T-helper 2 cell treated with Interferon-gamma antibody and Interleukin-4, amounts not matched to agents 100 ng/mL and 5 ng/mL, for 36 hours (primary cell): Measurements from ENCODE around the gene MALAT1. TPM values are rescaled to one million over a fixed set of nuclear protein-coding genes. Genes with fewer than 3 reads are reported as not detected.

ENCODE experiments used
- intact Hi-C: fragments of 100-400 bp; cut with micrococcal nuclease; formaldehyde crosslinking; loops from one replicate; pipeline ENCODE4 v1.15.1; 2023
- total RNA-seq: library from RNA; stranded (reverse); gene quantifications from 2 replicates; pipeline ENCODE4 v1.2.3, GENCODE V29; 2022

The MALAT1 gene
- total RNA-seq, 1 donor from 2014 or later: 6,337 TPM

DNA sequence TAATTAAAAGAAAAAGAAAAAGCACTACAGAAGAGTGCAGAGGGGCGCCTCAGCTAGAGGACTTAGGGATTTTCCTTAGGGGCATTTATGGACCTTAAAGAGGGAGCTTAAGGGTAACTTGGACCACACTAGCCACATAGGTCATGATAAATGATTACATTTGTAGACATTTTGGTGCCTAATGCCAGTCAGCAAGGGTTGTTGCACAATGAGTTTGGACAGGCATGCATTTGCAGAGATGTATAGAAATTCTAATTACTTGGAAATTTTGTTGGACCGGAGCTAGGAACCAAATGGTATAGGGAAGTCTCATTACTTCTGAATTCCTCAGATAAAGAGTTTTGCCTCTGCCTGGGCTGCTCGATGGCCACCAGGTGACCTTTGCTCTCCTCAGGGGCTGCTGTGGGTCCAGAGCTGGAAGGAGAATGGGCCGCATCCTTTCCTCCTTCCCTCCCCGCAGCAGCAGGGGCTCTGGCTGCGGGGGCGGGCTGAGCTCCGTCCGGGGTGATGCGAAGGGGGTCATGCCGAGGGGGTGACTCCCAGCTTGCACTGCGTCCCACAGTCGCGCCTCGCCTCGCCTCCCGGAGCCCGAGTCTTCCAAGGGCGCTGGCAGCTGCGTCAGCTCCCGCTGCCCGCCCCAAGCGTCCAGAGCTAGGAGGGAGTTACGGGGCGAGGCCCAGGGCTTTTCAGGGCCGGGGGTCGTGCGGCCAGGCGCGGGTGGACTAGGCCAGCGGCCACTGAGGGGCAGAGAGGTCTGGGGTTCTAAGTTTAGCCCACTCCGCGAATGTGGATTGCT, 20.3 kb upstream of the MALAT1 start:
- intact Hi-C loops: no loop called here

DNA sequence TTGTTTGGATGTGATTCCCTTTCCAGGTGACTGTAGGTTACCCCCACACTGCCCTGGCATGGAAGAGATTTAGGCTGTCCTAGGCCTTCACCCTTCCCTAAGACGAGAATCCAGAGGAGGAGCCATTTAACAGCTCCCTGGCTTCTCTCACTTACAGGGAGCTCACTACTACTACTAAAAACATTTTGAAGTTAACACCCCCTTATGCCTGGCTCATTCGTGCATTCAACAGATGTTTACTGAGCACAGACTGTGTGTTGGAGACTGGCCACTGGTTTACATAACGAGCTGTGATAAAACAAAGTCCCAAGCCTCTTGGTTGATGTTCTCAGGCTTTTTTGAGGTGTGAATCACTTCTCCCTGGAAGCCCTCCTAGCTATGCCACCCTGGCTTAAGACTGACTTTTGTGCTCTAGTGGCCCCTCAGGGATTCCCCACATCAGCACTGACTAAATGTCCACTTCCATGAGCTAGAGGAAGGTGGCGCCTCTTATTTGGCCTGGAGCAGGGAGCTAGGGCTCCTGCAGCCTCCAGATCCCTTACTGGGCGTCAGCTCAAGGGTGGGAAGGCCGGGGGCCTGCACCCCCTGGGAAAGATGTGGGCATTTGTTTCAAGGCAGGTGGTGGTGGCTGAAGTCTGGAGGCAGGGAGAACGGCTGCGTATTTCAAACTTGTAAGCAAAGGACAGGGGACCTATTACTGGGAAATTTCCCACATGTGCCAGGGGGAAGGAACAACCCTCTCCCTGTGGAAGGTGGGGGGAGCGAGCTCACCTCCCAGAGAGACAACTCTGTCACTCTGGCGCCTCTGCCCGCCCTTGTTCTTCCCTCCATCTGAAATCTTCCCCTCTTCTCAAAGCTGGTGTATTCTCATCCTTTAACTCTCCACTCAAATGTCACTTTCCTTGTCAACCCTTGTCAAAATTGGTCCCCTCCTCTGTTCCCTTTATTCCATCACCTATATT, 19.4 kb upstream of the MALAT1 start:
- intact Hi-C loops: no loop called here

DNA sequence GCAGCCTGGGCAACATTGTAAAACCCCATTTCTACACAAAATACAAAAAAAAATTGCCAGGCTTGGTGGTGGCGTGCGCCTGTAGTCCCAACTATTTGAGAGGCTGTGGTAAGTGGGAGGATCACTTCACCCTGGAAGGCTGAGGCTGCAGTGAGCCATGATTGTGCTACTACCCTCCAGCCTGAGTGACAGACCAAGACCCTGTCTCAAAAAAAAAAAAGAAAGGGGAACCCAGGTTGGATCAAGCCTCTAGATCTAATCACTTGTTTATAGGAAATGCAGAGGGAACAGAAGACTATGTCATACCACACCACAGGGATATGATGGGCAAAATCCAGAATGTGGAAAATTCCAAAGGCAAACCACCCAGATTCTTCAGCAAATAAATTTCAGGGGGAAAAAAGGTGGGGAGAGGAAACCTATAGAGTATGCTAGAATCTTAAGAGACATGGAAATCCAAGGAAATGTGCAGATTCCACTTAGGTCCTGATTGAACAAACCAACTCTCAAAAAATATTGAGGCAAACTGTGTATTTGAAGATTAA, 16.5 kb upstream of the MALAT1 start:
- intact Hi-C loops: no loop called here

DNA sequence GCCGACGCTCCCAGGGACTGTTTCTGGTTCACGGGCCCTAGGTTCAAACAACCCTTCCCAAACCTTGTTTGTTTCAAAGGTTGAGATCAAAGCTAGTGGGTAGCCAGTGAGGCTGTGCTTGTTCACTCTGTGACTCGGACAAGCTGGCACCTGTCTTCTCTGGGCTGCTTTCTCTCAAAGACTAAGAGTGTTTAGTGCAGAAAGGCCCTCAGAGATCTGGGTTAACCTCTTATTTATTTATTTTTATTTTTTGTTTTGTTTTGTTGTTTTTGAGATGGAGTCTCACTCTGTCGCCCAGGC, 13.0 kb upstream of the MALAT1 start:
- intact Hi-C loops: no loop called here

DNA sequence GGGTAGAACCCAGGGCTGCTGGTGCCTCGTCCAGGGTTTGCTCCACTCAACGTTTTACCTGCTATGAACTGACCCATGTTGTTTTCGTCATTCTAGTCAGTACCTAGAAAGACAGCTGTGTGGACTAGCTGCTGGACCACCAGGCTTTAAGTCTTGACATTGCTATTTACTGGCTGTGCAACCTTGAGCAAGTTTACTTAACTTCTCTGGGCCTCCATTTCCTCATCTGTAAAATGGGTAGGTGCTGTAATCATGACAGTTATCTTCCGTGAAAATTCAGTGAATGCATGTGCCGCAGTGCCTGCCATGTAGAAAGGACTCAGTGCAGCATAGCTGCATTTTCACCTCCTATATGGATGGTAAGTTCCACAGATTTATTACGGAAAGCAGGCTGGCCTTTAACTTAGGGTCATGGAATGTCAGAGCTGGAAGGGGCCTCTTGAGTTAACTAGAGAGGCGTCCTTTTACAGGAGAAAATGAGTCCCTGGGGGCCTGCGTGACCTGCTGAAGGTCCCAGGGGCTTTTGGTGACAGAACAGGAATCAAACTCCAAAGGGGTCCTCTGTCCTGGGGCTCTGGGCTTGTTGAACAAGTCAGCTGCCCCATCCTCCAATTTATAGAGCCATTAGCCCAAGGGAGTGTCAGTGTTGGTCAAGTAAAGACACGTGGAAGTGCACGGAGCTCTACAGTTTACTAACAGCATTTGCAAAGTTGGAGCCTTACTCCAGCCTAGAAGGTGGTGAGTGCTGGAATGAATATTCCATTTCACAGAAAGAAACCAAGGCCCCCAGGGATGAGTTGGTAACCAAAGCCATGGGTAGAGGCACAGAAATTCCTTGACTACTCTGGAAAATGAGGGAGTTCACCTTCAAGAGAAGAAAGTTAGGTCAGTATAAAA, 12.0 kb upstream of the MALAT1 start:
- intact Hi-C loops: no loop called here

DNA sequence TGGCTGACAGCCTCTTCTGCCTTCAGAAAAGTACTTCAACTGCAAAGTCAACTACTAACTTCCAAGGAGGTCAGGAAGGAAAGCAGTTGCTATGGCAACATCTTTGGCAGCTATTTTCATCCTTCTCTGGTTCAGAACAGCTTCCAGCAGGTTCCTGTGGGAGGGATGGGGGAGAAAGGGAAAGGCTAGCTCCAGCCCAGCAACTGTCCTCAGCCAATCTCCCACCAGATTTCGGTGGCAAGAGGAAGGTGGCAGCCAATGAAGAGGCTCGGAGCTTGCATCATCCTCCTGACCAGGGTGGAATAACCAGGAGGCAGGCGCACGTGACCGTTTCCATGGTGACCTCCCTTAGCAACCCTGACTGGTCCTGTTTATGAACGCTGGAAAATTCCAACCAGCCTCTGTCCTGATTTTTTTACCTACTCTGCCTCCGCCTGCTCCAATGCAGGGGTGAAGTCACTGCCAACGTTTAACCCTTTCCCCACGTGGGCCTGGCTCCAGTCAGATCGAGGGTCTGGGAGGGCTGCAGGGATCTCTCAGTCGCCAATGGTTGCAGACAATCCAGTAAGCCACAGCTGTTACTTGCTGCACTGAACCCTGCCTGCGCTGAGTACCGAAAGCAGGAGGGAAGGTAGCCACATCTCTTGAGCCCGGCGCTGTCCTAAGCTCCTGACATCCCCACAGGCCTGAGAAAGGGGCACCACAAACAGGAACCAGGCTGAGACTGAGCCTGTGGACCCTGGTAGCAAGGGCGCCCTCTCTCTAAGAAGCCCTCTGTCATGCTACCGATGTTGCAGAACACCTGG, 11.2 kb upstream of the MALAT1 start:
- intact Hi-C loops: no loop called here

DNA sequence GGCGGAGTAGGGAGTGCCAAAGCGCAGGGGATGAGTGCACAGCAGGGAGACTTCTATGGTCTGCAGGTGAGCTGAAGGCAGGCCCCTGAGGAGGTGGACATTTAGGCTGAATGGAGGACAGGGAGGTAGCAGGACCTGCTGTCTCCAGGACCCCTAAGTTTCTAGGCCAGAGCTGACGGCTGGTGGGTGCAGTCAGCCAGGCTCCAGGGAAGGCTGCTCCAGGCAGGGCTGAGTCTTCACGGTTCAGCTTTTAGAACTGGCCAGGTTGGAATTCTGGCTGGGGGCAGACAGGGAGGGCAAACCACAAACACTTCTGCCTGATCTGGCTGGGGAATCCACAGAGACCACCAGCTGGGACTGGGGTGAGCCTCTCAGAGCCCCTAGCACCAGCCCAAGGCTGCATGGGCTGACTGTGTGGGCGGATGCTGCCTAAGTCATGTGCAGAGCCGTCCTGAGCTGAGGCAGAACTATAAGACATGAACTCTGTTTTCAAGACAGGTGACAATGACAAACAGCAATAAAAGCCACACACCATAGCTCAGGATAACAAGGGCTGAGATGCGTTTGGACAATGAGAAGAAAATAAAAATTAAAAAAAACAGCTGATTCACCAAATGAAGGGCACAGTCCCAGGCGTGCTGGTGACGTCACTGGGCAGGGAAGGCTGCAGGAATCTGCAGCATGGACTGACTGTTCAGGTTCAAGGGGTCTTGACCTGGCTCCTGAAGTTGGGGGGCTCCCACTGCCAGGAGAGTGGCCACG, 10.4 kb upstream of the MALAT1 start:
- intact Hi-C loops: no loop called here

DNA sequence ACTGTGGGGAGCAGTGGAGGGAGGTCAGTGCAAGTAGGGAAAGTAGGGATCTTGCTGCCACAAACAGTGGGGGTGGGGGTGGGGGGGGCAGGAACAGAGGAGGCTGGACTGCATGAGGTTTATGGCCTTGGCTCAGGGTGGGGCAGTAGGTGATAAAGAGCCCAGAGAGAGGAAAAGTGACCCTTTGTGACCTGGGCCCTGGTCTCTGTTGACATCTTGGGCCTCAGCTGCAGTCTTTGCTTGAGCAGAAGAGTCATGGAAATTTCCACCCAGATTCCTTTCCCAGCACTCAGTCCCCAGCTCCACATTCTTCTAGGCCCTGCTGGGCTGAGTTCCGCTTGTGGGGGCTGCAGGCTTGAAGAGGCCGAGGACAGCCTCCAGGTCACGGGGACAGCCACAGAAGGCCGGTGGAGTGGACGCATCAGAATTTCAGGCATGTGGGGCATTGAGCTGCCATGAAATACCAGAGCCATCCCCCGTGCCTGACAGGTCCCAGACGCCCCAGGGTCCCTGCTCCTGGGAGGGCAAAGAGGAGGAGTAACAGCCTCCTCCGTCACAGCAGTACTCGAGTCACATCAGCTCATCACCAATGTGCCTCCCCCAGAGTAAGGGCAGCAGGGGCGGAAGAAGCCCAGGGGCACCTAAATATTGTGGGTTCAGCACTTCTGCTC, 9.7 kb upstream of the MALAT1 start:
- intact Hi-C loops: no loop called here

DNA sequence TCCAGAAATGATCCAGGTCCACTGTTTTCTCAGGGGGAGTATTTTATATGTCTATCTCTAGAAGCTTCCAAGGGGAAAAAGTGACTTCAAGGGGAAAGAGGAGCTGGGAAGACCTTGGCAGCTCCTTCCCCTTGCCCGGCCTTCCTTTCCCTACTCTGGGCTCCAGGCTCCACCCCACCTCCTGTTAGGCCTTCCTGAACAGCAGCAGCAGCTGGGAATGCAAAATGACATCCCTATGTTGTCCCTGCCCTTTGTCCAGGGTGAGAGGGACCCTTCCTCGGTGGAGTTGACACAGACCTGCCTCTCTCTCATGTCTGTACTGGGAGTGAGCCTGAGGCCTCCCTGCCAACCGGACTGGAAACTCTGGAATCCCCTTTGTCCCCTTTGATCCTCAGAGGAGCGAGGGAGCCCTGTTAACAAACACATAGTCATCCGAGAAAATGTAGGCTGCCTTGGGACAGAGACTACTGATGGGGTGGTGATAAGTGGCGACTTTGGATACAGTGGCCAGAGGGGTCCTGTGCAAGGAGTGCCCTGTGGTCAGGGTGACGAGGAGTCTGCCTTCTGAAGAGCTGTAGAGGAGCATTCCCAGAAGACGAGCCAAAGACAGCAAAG, 9.0 kb upstream of the MALAT1 start:
- intact Hi-C loops: no loop called here

DNA sequence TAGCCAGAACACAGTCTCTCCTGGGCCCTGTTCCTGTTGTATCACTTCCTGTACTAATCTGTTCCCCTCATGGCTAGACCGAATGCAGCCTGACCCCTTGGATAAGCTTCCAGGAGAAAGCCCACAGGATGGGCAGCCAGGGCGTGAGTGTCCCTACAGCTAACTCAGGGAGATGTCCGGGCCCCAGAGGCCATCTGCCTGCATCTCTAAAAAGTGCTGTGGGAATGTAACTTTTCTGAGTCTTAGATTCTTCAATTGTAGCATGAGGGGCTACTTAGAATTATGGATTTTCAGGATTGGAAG, 7.7 kb upstream of the MALAT1 start:
- intact Hi-C loops: no loop called here

DNA sequence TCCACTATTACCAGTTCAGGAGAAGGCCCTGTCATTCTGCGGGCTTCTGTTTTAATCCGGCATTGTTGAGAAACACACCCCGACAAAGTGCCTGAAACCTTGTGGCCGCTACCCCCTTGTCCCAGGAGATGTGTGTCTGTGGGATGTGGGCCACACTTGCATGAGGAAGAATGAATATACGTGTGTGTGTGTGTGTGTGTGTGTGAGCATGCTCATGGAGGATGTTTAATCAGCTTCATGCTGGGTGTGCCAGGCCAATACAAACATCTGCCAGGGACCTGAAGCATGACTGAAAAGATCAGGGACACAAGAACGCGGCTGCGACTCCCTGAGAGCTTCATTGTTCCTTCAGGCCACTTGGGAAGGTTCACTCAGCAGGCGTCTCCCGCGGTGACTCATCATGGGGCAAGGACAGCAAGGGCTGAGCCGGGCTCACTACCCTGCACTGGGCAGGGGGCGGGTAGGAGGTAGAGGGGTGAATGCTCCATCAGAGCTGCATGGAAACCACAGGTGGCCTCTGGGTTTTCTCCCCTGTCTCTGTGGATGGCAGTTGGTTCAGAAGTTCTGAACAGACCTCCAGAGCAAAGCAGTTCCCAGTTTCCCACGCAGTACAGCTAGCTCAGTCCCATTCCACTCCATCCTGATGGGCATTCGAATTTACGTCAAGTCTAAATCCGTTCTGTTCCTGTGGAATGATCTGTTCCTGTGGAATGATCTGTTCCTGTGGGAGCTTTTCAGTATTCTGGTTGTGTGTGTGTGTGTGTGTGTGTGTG, 7.0 kb upstream of the MALAT1 start:
- intact Hi-C loops: no loop called here

DNA sequence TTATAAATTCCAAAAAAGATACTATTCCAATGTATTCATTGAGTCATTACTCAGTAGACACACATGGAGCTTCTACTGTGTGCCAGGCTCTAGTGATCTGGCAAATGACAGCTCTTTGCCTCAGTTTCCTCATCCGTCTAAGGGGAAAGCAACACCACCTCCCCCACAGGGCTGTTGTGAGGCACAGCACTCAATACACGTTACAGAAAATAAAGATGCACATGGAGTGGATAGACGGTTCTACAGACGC, 6.5 kb upstream of the MALAT1 start:
- intact Hi-C loops: no loop called here

DNA sequence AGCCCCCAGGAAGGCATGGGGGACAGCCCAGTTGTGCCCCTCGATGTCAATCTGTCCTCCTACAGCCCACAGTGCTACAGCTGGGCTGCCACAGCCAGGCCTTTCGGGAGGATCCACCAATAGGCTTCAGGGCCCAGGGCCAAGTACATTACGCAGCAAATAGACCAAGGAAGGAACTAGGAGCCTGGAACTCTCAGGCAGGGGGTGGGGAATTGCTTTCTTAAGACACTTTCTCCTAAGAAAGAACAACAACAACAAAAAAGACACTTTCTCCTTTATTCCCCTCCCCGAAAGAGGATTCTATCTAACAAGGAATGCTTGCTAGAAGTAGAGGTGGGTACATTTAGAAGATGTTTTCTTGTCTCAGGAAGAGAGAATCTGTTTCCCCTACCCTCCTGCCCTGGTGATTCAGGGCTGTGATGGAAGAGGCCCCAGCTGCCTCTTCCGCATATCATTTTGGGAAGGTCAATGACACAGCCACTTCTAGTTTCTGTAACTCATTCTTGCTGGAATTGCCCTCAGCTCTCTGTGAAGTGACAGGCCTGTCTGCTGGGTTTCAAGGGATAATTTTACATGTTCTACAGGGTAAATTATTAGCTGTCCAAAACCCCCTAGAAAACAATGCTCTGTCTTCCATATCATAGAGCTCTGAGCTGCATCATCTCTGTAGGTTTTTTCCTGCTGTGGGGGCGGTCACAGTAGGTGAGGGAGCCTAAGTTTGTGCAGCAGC, 6.0 kb upstream of the MALAT1 start:
- intact Hi-C loops: no loop called here

DNA sequence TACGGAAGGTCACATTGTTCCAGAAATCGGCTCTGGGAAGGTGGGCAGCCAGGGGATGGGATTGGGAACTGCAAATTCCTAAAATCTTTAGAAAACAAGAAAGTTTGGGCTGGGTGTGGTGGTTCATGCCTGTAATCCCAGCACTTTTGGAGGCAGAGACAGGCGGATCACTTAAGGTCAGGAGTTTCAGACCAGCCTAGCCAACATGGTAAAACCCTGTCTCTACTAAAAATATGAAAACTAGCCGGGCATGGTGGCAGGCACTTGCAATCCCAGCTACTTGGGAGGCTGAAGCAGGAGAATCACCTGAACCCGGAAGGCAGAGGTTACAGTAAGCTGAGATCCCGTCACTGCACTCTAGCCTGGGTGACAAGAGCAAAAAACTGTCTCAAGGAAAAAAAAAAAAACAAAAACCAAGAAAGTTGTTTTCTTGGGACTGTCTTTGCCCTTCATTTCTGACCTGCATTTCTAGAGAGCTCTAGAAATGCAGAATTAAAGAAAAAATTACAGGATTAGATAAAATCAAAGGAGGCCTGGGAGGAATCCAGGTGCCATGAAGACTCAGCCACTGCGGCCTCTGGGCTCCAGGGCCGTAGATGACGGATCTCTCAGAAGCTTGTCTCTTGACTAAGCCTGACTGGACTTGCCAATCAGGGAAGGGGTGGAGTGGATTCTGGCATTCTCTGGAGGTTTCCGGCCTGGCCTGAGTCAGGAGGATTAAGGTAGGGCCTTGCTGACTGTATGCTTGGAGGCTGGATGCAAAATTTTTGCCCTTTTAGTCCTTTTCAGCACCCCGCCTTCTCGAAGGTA, 5.3 kb upstream of the MALAT1 start:
- intact Hi-C loops: no loop called here

DNA sequence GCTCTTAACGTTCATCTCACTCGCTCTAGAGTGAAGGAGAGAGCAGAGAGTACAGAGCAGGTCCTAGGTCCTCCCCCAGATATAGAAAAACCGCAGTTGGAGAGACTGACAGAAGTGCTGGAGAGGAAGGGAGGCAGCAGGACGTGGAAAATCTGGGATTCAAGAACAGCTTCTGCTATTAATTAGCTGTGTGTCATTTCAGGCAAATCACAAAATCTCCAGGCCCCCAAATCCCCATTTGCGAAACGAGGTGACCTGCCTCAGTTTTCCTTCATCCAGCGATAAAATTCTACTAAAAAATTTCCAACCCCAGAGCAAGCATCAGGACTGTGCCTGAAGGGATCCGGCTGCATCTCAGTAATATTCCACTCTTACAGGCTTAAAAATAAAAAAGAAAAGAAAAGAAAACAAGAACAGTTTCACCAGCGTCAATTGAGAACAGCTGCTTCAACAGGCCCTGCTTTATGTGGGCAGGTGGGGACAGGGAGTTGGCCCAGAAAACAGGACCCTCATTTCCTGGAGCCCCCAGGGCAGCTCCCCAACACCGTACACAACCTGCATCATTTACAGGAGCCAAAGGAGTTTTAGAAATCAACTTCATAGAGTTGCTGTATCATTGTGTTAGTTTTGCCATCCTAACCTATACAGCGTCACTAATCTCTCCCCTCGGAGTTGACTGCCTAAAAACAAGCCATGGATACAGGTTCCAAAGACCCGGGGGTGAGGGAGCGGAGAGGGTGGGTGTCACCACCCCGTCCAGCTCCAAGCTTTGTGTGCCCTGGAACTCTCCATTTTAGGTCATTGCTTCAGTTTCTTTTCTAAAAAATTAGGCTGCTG, 2.3 kb upstream of the MALAT1 start:
- intact Hi-C loops: loop anchor here (1.0 to 2.0 kb wide), 3 partner anchors 19 to 114 kb away; partner anchors contain the start of genes NEAT1 and SLC25A45
